Mucosa of gallbladder (tissue), 1 donor: ENCODE measurements around the gene DCUN1D1. TPM values are rescaled to one million over a fixed set of nuclear protein-coding genes. Genes with fewer than 3 reads are reported as not detected.

Experiments used
- DNase-seq: peaks from one replicate; pipeline ENCODE4 v3.0.0-alpha.2; 2020; ENCODE audit warnings: low spot score
- total RNA-seq: library from RNA; stranded (reverse); gene quantifications from one replicate; pipeline ENCODE4 v1.2.1, GENCODE V29; 2021
- donor health status: DM: no; HTN: no; CAD: no.

The DCUN1D1 gene
- total RNA-seq, 1 donor from 2014 or later = 45.8 TPM

- no peak for DNase-seq
These were observed 44.0 kb downstream of the DCUN1D1 start for GRCh38 chr3:182936239-182936917.

DNA sequence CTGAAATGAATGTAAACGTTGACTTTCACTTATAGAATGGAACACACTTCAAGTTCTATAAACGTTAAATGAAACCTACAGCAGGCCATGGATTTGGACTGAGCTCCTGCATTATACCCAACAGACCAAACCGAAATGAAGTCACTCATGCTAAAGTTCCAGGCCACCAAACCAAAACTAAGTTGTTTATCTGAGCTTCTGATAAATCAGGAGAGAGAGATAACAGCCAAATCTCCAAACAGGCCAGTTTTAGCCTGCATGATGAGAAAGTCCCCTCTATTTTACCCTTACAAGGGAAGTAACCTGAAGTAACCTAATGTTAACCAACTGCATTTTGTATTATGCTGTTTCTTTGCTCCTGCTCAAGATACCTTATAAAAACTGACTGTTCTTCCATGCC is 44.5 kb downstream of the DCUN1D1 start:
- DNase-seq = no peak

DNA sequence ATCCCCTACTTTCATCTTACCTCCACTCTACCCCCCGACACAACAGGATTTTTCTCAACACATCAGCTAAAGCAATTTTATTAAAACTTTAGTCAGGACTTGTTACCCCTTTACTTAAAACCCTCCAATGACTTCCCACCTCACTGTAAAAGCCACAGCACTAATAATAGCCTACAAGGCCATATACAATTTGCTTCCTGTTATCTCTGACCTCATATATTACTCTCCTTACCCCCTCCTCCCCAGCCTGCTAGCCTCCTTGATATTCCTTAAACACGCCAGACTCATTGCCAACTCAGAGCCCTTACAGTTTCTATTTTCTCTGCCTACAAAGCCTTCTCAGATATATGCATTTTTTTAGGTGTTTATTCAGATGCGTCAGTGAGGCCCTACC is 54.4 kb downstream of the DCUN1D1 start:
- no peak for DNase-seq

- no peak for DNase-seq
These were observed 54.9 kb downstream of the DCUN1D1 start for GRCh38 chr3:182925330-182925943.

DNA sequence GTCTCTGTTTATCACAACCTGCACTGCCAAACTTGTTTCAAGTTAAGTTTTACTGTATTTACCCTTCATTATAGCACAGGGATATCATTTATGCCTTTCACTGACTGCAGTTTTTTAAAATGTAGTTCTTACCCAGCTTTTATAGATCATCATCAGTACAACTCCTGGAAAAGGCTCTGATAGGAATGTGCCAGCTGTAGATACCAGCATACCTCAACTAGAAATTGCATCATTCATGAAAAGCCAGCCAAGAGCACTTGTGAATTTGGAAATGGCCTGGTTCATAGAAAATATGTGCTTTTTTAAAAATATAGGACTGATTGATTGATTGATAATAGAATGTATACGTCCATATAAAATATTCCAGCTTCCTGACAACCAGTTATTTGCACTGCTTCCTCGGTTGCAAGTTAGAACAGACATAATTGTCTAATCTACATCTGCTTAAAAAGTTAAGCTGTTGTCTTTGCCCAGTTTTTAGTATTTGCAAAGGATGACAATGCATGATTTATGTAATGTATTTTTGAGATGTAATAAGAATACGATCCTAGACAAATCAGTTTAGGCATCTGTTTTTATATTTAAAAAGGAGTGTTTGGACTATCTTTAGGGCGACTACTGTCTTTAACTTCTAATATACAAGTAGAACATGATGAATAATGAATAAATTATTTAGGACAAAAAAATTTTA is 58.5 kb downstream of the DCUN1D1 start:
- no peak for DNase-seq

- no peak for DNase-seq
These were observed 59.7 kb downstream of the DCUN1D1 start for GRCh38 chr3:182920515-182921084.

DNA sequence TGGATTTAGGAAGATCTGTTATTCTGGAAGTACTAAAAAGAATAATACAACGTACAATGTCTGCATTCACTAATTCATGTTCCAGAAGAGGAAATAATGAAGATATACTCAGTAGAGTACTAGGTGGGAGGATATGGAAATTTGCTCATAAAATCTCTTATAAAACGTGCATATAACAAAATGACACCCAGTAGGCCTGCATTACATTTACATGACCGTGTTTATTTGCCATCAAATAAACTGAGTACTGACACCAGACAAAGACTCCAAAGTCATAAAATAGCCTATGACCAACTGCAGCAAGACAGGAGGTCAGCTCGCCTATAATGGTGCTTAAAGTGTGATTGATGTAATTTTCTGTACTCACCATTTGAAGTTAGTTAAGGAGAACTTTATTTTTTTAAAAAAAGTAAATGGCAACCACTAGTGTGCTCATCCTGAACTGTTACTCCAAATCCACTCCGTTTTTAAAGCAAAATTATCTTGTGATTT is 60.4 kb downstream of the DCUN1D1 start:
- DNase-seq = no peak

DNA sequence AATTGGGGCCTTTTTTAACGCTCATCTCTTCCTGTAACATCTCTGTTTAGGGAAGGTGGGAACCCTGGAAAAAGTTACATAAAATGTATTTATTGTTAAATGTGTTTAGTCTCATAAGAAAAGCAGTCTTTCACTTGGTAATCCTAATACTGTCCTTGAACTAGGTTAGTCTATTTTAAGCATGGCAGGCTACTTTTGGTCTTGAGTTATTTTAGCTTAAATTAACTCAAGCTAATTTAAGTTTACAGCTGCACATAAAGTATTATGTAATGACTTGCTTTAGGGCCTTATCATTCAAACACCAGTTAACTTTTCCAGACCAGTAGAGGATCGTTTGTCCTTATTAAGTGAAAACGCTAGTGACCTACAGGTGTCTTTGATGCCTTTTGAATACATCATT is 63.2 kb downstream of the DCUN1D1 start:
- DNase-seq = no peak

- no peak for DNase-seq
These were observed 66.0 kb downstream of the DCUN1D1 start for GRCh38 chr3:182914341-182914740.

DNA sequence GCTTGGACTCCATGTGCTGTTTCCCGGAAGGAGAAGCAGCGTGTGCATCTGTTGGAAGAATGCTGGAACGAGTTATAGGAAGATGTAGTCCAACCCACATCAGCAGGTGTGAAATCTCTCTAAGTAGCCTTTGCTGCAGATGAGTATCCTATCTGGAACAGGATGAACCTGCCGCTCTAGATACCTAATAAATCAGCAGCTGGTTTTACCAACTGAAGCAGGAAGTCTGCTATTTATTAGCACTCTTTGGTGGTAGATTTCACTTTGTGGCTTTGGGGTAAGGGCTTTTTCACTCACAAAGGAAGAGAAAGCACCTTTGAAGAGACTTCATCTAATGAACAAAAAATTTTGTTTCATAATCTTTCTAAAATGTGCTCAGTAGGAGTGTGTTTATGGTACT is 66.4 kb downstream of the DCUN1D1 start:
- DNase-seq = no peak

DNA sequence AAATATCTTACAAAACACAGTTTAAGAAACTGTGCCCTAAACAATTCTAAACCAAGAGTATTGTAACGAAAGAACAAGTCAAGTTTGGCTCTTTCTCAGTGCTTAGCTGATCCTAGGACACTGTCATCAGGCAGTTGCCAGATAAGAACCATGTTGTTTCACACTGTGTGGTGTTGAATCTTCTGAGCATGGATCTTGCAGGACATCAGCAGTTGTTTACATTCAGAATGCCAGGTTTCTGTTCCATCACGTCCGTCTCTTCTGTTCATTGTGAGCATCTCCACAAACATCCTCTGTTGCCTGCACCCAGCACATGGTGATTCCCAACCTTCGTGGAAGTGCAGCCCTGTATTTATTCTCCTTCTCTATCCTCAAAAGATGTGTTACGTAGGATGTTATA is 67.9 kb downstream of the DCUN1D1 start:
- no peak for DNase-seq

DNA sequence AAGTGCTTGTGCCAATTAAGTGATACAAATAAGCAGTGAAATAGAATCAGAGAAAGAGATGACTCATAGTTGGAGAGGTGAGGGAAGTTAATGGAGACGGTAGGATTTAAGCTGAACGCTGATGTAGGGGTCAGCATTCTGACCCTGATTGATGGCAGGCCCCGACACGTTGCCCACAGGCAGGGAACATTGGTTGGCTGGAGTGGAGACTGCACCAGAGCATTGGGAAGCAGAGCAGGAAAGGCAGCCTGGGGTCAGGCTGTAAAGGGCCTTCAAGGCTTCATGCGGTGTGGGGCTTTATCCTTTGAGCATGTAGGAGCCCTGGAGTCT is 68.6 kb downstream of the DCUN1D1 start:
- DNase-seq = no peak

DNA sequence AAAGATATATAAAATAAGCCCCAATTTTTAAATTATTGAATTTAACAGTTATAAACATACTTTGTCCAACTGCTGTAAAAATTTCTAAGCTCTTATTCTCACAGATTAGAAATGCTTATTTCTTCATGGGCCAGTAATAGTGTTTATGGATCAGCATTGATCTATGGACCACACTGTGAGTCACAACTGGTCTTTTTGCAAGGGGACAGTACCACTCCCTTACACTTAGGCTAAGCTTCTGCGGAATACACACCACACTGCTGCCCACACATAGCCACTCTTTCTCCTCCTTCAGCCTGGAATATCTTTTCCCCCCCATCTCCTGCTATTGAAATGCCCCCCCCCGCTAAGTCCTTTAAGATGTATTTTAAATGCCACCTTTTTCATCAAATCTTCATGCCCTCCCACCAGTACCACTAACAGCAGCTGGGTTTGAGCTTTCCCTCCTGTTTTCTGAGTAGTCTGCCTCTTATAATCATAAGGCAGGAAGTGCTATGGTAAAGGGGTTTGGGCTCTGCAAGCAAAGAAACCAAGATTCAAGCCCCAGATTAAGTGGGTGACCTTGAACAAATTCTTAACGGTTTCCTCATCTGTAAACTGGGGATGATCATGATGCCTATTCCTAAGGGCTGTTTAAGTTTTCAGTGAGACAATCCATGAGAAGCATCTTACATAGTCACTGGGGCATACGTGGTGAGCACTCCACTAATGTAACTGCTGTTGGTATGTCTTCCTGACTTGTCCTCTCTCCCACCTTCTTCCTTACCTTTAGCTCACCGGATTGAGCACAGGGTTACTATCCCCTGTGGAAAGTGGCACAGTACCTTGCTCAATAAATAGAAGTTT is 69.2 kb downstream of the DCUN1D1 start:
- no peak for DNase-seq

DNA sequence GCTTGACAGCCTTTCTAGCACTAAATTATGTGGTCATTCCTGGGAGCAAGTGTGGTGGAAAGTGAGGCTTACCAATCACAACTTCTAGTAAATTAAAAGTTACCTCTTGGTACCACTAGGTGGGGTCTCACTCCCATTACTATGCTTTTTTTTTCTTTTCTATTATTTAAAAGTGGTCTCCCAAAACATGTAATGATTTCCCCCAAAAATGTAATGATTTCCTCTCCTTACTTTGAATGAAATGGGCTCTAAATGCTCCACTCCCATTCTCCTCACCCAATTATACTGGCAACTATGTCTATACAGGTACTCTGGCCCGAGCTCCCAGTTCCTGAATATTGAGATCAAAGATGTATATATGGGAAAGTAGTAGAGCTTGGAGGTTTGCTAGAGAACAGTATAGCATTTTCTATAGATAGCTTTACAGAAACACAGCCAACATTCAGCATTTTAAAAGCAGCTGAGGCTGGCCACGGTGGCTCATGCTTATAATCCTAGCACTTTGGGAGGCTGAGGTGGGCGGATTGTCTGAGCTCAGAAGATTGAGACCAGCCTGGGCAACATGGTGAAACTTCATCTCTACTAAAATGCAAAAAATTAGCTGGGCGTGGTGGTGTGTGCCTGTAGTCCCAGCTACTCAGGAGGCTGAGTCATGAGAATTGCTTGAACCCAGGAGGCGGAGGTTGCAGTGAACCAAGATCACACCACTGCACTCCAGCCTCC is 70.9 kb downstream of the DCUN1D1 start:
- DNase-seq = no peak

GRCh38 chr3:182908471-182908870 is 71.9 kb downstream of the DCUN1D1 start:
- no peak for DNase-seq

- no peak for DNase-seq
These were observed 74.3 kb downstream of the DCUN1D1 start for GRCh38 chr3:182906036-182906435.

DNA sequence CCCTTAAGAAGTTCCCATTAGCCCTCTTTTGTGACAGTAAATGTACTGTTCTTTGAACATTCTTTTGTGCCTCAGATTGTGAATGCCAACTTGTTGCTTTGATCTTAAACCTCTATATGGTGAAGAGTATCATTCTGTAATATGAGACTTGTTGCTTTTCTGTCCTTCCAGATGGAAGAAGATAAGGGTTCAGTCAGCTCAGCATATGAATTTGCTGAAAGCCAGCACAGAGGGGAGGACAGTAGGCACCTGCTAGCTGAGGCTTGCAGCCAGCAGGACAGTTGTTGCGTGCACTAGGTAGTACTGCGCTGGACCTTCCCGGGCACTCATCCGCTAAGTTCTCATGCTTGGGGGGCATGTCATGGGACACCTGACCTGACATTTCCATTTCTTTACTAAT is 74.7 kb downstream of the DCUN1D1 start:
- no peak for DNase-seq

GRCh38 chr3:182904164-182904563 is 76.2 kb downstream of the DCUN1D1 start:
- DNase-seq = no peak

DNA sequence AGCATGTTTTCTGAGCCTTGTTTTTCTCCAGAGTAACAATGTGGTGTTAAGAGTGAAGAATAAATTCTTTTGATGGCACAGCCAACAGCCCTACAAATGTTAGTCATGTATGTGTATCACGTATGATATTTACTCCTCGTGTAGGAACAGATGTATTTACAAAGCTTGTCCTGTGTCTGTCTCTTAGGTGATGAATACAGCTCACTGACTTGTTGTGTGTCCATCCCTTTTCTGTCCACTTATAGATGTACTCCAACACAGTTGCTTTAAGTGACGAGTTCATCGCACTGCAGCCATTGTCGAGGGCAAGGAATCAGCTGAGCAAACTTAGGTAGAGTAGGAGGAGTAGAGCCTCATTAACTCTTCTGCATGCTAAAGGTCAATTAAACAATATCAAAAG is 78.1 kb downstream of the DCUN1D1 start:
- no peak for DNase-seq

GRCh38 chr3:182896553-182896952 is 83.8 kb downstream of the DCUN1D1 start:
- DNase-seq = no peak

DNA sequence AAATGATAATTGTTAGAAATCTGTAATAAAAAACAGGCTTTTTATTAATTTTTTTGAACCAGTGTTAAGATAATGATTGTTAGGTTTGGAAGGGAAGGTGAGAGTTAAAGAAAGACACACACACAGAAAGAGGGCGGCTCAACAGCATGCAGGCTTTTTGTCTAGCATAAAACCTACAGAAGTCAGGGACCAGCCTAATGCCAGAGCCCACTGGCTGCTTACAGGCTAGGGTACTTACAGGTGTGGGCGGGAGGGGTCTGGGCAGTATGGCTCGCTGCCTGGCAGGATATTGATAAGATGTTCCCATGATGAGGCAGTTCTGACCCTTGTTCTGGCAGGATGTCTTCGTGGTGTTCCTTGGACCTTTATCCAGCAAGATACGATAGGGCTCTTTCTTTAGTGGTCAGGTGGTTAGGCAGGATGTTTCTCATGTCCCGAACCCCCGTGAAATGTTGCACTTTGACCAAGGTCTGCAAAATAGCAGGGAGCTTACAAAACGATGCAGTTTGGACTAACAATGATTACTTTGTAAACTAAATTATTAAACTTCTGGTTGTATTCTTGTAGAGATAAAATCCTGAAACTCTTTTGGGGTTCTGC is 84.7 kb downstream of the DCUN1D1 start:
- DNase-seq = peak; percentile 31
